ENCODE data around the gene LHFPL3.
"Not testable (repeated sequence)": the region's sequence is repeated elsewhere in the genome, so short reads cannot be mapped to it uniquely, and the experiment has no call there.

The LHFPL3 gene

DNA sequence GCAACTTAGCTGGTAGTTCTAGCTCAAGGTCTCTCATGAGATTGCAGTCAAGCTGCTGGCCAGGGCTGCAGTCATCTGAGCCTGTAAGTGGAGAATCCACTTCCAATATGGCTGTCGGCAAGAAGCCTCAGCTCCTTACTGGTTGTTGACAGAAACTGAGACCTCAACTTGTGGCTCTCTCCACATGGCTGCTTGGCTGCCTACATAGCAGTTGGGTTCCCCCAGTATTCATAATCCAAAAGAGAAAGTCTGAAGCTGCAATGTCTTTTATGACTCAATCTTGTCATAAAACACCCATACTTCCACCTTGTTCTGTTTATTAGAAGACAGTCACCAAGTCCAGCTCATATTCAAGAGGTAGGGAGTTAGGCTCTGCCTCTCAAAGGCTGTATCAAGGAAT, 350.7 kb downstream of the LHFPL3 start:
- DNase-seq (ENCODE audit: insufficient read length, low spot score) = no peak
- no peak for FAIRE-seq
- TF ChIP-seq POLR2A (IDR thresholded peaks at IDR 0.05; ENCODE audit: low read depth, low read length) = no peak

DNA sequence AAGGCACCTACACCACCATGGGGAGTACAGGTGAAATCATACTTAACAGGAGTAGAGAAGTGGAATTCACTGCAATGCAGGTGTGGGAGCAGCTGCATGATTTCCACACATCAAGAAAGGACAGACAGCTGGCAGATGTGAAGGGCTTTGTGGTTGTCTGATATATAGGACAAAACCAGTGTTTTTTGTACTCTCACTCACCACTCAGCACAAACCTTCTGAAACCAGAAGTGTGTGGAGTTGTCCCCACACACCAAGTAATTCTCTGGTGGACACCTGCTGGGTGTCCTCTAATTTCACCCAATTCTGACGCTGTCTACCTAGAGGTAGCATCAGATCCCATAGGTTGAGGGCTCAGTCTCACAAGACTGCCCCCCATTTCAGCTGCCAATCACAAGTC, 357.9 kb downstream of the LHFPL3 start:
- no peak for TF ChIP-seq POLR2A (IDR thresholded peaks at IDR 0.05; ENCODE audit: low read depth, low read length)
- DNase-seq (ENCODE audit: insufficient read length, low spot score) (no peak), FAIRE-seq (no peak)

DNA sequence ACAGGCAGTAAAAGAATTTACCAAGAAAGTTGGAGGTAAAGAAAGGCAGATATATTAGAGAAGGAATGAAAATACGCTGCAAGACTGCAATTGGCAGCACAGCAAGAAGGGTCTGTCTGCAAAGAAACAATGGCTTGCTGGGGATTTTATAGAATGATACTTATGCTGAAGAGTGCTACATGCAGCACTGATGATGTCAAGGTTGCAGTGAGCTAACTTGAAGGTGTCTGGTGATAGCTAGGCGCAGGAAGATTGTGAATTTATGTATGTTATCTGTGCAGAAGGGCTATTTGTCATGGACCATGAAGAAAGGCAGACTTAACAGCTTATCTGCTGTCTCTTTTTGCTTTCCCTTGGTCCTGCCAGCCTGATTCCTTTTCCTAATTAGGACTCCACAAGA, 366.3 kb downstream of the LHFPL3 start:
- DNase-seq (ENCODE audit: insufficient read length, low spot score) (no peak), FAIRE-seq (no peak)
- no peak for TF ChIP-seq POLR2A (IDR thresholded peaks at IDR 0.05; ENCODE audit: low read depth, low read length)

DNA sequence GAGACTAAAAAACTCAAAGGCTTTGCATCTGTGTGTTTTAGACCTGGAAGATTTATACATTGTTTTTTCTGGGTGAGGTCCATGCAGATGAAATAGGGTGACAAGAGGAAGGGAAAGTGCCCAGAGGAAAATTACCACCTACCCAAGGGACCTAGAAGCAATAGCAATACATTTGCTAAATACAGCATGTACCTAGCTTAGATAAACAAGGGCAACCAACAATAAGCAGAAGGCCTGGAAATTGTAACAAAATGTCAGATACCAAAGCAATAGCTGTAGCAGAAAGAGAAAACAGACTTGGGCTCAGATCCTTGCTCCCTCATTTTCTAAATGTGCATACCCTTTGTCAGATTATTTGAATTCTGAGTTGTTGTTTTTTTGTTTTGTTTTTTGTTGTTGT, 367.2 kb downstream of the LHFPL3 start:
- no peak for FAIRE-seq
- TF ChIP-seq POLR2A (IDR thresholded peaks at IDR 0.05; ENCODE audit: low read depth, low read length) = no peak

DNA sequence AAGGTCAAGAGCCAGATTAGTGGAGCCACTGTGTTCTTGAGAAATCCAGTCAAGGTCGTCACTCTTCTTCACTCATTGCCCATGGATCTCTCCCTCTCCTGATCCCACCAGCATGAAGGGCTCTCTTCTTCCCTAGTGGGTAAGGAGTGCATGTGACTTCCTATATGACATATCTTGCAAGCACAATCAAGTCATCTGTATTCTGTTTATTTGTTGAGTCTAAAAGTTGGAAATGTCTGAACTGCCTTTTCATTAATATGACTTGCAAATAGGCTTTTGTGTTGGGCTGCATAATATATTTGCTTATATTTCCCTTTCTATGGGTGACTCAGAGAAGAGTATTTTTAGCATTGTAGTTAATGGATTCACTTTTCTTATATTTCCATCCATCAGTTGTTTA, 371.9 kb downstream of the LHFPL3 start:
- no peak for TF ChIP-seq POLR2A (IDR thresholded peaks at IDR 0.05; ENCODE audit: low read depth, low read length)
- no peak for DNase-seq (ENCODE audit: insufficient read length, low spot score)
- no peak for FAIRE-seq

More for the DNA sequence above, 367.2 kb downstream of the LHFPL3 start:
- DNase-seq (ENCODE audit: insufficient read length, low spot score) = no peak

DNA sequence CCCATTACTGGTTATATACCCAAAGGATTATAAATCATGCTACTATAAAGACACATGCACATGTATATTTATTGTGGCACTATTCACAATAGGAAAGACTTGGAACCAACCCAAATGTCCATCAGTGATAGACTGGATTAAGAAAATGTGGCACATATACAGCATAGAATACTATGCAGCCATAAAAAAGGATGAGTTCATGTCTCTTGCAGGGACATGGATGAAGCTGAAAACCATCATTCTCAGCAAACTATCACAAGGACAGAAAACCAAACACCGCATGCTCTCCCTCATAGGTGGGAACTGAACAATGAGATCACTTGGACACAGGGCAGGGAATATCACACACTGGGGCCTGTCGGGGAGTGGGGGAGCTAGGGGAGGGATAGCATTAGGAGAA, 392.6 kb downstream of the LHFPL3 start:
- not testable (repeated sequence) for FAIRE-seq; DNase-seq (ENCODE audit: insufficient read length, low spot score)

DNA sequence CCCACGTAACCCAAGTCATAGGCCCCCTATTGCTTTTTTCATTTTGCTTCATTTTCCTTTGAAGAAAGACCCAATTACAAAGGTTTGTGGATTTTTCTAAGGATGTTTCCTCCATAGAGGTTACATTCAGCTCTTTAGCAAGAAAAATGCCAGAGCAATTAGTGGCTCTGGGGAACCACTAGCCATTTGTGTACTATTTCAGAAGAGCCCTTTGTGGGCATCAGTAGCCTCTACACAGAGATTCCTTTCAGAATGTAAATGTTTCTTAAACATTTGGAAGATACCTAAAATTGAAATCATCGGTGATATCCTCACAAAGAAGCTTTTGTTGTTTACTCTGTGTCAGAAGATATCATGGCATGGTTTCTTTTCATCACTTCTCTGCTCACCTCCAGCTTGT, 394.6 kb downstream of the LHFPL3 start:
- TF ChIP-seq POLR2A (IDR thresholded peaks at IDR 0.05; ENCODE audit: low read depth, low read length) = no peak
- FAIRE-seq = no peak

DNA sequence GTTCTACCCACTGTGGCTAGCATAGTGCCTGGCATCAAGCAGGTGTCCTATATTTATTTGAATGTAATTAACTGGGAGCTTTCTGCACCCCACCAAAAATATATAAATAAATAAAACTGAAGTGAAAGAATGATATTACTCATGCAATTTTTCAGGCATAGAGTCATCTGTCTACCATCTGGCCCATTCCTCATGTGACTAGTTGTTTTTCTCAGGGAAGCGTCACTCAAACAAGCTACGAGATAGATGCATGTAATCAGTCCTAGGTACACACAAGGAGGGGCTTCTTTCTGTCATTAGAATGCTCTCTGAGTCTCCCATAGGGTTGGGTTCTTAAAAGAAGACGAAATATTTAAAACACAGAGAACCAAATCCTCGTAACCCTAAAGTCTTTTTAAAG, 430.1 kb downstream of the LHFPL3 start:
- DNase-seq (ENCODE audit: insufficient read length, low spot score) = no peak
- TF ChIP-seq POLR2A (IDR thresholded peaks at IDR 0.05; ENCODE audit: low read depth, low read length) = no peak
- FAIRE-seq = no peak

More for the DNA sequence above, 394.6 kb downstream of the LHFPL3 start:
- DNase-seq (ENCODE audit: insufficient read length, low spot score) = no peak

DNA sequence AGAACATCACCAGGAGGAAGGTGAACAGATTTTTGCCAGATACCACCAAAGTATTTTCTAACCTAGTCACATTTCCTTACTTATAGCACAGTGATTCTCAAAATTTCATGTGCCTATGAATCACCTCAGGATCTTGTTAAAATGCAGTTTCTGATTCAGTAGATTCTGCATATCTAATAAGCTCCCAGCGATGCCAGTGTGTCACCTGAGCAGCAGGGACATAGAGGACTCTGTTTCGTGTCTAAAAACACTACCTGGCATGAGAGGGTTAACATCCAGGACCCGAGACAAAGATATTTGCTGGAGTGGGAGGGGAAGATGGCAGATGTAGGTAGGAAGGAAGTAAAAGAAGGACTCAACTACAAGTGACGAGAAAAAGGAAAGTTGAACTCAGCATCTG, 433.5 kb downstream of the LHFPL3 start:
- no peak for FAIRE-seq
- DNase-seq (ENCODE audit: insufficient read length, low spot score) = no peak
- TF ChIP-seq POLR2A (IDR thresholded peaks at IDR 0.05; ENCODE audit: low read depth, low read length) = no peak

DNA sequence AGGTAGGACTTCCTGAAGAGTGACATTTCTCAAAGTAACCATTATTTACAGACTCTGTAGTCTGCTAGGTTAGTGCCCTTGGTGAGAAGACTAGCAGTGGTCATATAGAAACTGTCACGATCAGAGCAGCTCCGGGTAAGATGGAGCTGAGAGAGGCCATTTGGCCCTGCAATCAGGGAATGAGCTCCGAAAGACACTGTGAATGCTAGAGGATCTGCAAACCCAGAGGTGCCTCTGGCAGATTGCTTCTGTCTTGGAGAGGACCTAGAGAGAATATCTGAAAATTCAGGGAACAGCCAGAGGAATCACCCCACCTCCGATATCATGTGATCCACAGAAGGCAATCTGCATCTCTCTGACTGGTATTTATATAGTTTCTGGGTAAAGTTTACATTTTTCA, 438.7 kb downstream of the LHFPL3 start:
- no peak for FAIRE-seq
- no peak for DNase-seq (ENCODE audit: insufficient read length, low spot score)
- no peak for TF ChIP-seq POLR2A (IDR thresholded peaks at IDR 0.05; ENCODE audit: low read depth, low read length)

DNA sequence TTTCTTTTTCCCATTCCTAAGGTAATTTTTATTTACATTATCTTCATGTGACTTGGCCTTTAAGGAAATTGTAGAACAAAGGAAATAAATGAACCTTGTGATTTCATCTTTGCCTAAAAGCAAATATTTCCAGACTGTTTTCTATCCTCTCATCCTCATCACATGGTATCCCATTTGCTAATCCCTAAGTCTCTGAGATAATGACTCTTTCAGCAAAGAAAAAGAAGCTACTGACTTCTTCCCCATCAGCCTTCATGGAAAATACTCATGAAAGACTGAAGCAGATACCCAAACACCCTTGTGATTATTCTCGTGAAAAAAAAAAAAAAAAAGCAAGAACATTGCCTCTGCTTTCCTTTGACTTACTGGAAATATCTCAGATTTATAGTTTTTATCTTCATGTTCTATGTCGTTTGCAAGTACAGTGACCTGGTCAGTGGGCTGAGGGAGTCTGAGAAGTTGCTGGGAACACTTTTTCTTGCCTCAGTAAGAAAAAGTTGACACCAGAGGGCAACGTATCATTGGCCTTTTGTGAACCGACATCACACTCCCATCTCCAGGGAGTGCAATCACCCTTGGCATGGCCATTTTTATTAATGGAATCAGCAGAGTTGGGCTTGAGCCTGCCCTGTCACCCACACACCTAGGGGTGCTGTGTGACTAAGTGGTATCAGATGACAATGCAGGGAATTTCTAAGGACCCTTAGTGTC, 439.6 kb downstream of the LHFPL3 start:
- no peak for DNase-seq (ENCODE audit: insufficient read length, low spot score)
- no peak for FAIRE-seq
- no peak for TF ChIP-seq POLR2A (IDR thresholded peaks at IDR 0.05; ENCODE audit: low read depth, low read length)

DNA sequence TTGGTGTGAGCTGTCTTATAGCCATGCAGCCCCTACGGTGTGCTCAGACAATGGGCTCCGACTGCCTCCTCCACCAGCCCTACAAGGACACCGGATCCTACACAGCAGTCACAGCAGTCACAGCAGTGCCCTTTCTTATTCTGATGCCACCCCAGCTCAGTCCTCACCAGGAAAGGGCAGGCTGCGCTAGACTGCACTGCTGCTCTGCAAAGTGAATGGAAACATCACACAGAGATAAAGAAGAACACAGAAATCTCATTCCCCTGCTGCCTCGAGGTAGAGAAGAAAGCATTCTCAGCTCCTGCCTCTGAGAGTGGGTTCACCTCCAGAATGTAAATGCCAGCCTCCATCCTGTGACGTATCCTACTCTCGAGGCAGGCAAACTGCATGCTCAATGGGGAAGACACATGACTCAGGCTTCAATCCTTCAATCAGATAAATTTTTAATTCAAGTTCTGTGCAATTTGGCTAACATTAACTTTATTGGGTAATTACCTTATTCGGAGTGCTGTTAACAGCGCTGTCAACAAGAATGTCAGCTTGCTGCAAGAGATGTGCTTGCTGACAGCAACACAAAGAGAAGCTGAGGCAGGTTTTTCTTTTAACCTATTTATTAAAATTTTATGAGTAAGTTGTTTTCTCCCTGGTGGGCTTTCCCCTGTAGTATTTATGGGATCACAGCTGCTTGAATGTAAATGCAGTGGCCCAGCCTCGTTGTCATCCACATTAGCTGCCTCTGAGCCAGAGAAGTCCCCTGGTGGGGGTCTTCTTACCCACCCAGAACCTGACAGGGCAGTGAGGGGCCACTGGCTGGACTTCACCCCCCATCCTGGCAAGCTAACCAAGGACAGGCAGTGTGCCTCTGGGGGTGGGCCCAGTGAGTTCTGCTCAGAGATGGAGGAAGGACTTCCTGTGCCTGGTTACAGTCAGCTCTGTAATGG, 444.3 kb downstream of the LHFPL3 start:
- DNase-seq (ENCODE audit: insufficient read length, low spot score) (no peak), FAIRE-seq (no peak)
- TF ChIP-seq POLR2A (IDR thresholded peaks at IDR 0.05; ENCODE audit: low read depth, low read length) = no peak

DNA sequence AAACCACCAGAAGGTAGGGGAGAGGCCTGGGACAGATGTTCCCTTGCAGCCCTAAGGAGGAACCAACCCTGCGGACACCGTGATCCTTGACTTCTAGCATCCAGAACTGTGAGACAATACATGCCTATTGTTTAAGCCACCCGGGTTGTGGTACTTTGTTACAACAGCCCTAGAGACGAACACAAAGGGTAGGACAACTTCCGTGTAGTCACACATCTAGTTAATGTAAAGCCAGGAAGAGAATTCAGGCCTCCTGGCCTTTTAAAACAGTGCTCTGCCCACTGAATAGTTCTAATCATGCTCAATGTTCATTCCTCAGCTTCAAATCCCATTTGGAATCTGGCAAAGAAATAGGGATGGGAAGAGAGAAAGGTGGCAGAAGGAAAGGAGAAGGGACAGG, 445.4 kb downstream of the LHFPL3 start:
- no peak for DNase-seq (ENCODE audit: insufficient read length, low spot score)
- FAIRE-seq = no peak
- TF ChIP-seq POLR2A (IDR thresholded peaks at IDR 0.05; ENCODE audit: low read depth, low read length) = no peak

DNA sequence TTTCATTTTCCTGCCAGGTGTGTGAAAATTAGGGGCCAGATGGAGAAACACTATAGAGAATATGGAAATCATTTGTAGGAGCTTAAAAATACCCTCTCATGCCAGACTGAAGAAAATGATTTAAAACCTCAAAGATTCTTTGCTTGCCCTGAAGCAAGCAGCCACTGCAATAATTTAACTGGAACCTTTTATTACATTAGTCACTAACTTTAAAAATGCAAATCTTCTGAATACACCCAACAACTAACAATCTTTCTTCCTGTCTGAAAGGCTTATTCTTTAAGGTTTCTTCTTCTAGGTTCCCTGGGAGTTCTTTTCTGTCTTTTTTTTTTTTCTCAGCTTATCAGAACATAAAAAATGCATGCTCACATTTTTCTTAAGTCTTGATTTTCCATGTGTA, 447.1 kb downstream of the LHFPL3 start:
- FAIRE-seq (no peak), DNase-seq (ENCODE audit: insufficient read length, low spot score) (no peak)
- no peak for TF ChIP-seq POLR2A (IDR thresholded peaks at IDR 0.05; ENCODE audit: low read depth, low read length)

DNA sequence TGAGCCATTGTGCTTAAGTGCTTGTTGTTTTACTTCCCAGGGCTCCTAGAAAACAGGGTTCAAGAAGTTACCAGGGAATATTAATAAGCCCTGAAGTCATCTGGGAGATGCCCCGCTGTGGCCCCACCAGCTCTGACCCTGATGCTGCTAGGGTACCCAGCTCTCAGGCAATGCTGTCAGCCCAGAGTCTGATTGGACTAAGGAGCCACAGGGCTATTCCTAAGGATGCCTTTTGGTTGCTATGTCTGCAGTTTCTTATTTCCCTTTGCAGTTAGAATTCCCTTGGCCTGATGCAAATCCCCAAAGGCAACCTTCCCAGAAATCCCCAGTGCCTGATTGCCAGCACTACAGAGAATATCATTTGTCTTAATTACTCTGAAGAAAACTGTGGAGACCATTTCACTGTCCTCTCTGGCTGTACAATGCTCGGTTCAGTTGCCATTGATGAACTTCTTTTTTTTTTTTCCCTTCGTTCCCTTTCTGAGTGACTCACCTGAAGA, 448.9 kb downstream of the LHFPL3 start:
- DNase-seq (ENCODE audit: insufficient read length, low spot score) (no peak), FAIRE-seq (no peak)
- TF ChIP-seq POLR2A (IDR thresholded peaks at IDR 0.05; ENCODE audit: low read depth, low read length) = no peak

Measured in H54 (cell line).